Measurements from ENCODE around the gene MC2R.

- TF ChIP-seq POLR2AphosphoS5 (IDR thresholded peaks at IDR 0.05): no peak
- TF ChIP-seq CTCF (IDR thresholded peaks at IDR 0.05): no peak
Observed at GRCh38 chr18:13874558-13874957, 40.8 kb downstream of the MC2R start.

Measured in prostate gland (tissue), 2 donors.